ENCODE results near the gene ITM2C. TPM values are rescaled to one million over a fixed set of nuclear protein-coding genes. Genes with fewer than 3 reads are reported as not detected.

ITM2C gene
- total RNA-seq, 1 donor from 2014 or later = 18.4 TPM

- DNase-seq (ENCODE audit: low spot score) = peak; percentile 51
Measured at GRCh38 chr2:230902180-230902899, 37.6 kb downstream of the ITM2C start.

DNA sequence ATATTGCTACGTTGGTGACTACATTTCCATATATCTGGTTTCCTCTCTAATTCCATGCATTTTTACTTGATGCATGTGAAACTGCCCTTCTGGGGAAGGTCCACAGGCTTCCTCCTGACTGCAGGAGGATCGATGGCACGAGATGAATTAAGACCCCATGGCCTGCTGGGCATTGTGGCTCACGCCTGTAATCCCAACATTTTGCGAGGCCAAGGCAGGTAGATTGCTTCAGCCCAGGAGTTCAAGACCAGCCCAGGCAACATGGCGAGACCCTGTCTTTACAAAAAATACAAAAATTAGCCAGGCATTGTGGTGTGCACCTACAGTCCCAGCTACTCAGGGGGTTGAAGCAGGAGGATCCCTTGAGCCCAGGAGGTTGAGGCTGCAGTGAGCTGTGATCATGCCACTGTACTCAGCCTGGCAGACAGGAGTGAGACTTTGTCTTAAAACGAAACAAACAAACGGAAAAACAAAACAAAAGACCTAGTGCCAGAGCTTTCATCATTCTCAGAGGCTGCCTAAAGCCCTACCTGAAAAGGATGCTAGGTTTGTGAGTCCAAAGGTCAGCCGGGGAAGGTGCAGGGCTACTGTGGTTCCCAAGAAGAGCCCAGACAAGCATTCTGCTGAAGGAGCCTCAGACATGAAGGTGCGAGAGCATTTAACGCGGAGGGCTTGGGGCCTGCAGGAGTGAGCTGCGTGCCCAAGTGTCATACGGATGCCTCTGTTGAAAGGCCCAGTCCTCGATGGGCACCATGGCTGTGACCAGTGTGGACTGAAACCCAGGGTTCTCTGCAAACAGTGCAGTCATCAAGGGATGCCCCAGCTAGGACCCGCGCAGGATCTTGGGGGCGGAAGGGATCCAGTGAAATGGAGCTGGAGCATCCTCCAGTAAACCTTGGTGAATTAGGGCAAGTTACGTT is 38.7 kb downstream of the ITM2C start:
- intact Hi-C loops (cut with DNase I) = loop anchor here (5.0 kb wide), 1 partner anchor 84 kb away; no protein-coding TSS in a partner anchor
- peak; percentile 31 for DNase-seq (ENCODE audit: low spot score)

More at GRCh38 chr2:230902180-230902899, 37.6 kb downstream of the ITM2C start:
- intact Hi-C loops (cut with DNase I) = loop anchor here (5.0 kb wide), 1 partner anchor 85 kb away; no protein-coding TSS in a partner anchor

- intact Hi-C loops (cut with DNase I) = loop anchor here (5.0 kb wide), 1 partner anchor 82 kb away; no protein-coding TSS in a partner anchor
- peak; percentile 44 for DNase-seq (ENCODE audit: low spot score)
Measured at GRCh38 chr2:230904856-230905447, 40.2 kb downstream of the ITM2C start.

- intact Hi-C loops (cut with DNase I) = no loop called here
- DNase-seq (ENCODE audit: low spot score) = peak; percentile 66
Measured at GRCh38 chr2:230905448-230906421, 41.0 kb downstream of the ITM2C start.

DNA sequence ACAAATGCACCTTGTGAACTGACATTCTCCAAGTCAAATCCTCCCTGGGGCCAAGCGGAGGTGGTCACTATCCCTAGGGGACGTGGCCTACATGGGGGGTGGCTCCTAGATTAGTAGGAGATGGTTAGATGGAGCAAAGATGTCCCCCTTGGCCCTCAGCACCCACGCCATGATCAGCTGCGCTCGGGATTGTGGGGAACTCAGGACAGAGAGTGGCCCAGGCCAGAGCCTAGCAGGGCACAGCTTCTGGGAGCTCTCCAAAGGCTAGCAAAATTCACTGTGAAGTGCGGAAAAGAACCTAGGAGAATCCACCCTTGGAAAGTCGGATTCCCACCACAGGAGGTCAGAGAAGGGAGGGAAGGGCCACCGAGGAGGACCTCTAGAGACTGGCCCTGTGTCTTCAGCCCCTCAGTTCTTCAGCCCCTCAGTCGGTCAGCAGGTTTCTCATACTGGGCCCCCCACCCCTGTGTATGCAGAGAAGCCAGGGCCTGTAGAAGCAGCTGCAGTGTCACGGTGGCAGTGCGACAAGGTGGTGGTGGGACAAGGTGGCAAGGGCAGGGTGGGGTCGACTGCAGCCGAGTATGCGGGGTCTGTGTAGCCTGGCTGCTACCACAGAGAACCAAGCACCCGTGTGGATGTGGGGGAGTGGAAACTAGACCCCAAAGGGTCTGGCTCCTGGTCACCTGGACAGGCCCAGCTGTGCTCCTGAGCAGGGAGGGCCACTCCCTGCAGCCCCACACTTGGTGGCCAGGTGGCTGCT is 41.9 kb downstream of the ITM2C start:
- intact Hi-C loops (cut with DNase I) = no loop called here
- DNase-seq (ENCODE audit: low spot score) = peak; percentile 54

- DNase-seq (ENCODE audit: low spot score) = peak; percentile 35
- intact Hi-C loops (cut with DNase I) = no loop called here
Measured at GRCh38 chr2:230907361-230908091, 42.8 kb downstream of the ITM2C start.

- DNase-seq (ENCODE audit: low spot score) = peak; percentile 60
- intact Hi-C loops (cut with DNase I) = no loop called here
Measured at GRCh38 chr2:230908092-230908594, 43.4 kb downstream of the ITM2C start.

DNA sequence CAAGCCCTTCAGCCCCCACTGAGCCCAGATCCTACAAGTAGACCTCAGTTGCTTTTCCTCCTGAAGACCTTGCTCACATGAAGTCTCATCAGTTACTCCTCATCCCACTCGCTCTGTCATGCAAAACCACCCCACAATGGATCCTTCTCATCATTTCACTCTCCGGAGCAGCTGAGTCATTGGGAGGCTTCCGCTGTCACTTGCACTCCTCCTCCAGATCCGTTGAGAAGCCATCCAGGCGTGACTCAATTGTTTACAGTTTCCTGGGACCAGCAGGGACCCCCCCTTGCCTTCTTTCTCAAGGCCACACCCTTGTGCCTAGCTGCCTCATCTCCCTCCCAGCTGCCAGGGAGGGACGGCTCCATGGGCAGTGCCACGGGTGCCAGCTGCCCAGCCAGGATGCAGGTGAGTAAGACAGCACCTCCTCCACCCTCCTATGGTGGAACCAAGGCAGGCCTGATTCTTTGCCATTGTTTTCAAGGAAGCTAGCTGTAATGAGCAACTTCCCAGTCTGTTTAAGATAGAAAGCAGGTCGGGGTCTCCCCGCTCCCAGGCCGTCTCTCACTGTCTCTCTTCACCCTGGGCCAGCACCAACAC is 44.0 kb downstream of the ITM2C start:
- DNase-seq (ENCODE audit: low spot score) = peak; percentile 59

DNA sequence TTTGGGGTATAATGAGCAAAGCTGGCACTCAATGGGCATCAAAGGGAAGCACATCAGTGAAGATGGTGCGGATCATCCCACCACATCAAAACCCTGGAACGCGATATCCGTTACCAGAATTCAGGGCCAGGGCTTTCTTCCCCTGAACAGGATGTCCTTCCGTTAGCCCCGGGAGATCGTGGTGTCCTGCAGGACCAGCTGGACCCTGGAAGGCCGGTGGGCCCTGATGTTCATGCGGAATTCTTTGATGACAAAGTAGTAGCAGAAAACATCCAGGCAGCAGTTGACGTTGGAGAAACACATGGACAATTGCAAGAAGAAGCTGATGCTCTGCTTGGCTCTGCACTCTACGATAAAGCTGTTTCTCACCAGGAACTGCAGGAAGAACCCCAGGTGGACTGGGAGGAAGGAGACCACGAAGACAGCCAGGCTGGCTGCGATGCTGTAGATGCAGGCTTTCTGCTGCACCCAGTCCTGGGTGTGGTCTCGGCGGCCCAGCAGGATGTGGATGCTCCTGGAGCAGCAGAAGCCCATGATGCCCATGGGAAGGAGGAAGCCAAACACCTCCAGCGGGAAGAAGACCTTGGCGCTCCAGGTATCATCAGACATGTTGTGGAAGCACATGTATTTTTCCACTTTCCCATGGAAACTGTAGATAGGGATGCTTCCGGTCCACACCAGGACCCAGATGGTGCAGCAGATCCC is 45.3 kb downstream of the ITM2C start:
- intact Hi-C loops (cut with DNase I) = loop anchor here (5.0 kb wide), 1 partner anchor 58 kb away; no protein-coding TSS in a partner anchor
- DNase-seq (ENCODE audit: low spot score) = peak; percentile 65

More for the DNA sequence above, 44.0 kb downstream of the ITM2C start:
- intact Hi-C loops (cut with DNase I) = no loop called here

- no peak for DNase-seq (ENCODE audit: low spot score)
- intact Hi-C loops (cut with DNase I) = loop anchor here (5.0 kb wide), 1 partner anchor 58 kb away; no protein-coding TSS in a partner anchor
Measured at GRCh38 chr2:230910546-230911177, 45.9 kb downstream of the ITM2C start.

GRCh38 chr2:230912046-230912445 is 47.3 kb downstream of the ITM2C start:
- intact Hi-C loops (cut with DNase I) = loop anchor here (5.0 kb wide), 1 partner anchor 60 kb away; no protein-coding TSS in a partner anchor
- peak; percentile 33 for DNase-seq (ENCODE audit: low spot score)

GRCh38 chr2:230912724-230913123 is 48.0 kb downstream of the ITM2C start:
- intact Hi-C loops (cut with DNase I) = loop anchor here (5.0 kb wide), 1 partner anchor 60 kb away; no protein-coding TSS in a partner anchor
- DNase-seq (ENCODE audit: low spot score) = no peak

DNA sequence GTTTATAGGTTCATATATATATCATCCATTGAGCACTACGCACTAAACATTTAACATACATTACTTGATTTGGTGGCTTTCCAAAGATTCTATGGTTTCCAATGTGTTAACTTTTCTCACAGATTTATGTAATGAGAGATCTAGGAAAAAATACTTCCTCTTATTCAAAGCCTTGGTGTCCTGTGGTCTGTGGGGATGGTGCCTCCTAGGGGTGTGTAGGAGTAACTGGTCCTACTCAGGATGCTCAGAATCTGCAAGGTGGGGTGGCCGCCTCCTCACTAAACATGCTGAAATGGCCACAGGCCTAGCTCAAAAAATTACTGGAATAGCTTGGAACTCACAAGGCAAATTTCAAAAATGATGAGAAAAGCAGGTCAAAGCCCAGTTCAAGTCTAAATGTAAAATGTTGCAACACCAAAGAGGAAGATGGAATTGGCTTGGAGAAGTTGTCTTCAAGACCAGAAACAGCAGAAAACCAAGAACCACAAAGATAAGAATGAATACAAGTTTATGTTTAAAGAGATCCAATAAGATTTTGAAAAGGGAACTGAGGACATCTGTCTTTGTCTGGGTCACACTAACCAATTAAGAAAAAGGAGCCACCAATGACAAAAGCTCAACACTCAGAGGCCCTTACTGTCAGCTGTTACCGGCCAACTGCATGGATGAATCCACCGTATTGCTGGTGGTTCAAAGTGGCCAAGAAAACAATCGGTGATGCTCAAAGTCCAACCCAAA is 48.8 kb downstream of the ITM2C start:
- intact Hi-C loops (cut with DNase I) = loop anchor here (5.0 kb wide), 1 partner anchor 61 kb away; no protein-coding TSS in a partner anchor
- peak; percentile 39 for DNase-seq (ENCODE audit: low spot score)

DNA sequence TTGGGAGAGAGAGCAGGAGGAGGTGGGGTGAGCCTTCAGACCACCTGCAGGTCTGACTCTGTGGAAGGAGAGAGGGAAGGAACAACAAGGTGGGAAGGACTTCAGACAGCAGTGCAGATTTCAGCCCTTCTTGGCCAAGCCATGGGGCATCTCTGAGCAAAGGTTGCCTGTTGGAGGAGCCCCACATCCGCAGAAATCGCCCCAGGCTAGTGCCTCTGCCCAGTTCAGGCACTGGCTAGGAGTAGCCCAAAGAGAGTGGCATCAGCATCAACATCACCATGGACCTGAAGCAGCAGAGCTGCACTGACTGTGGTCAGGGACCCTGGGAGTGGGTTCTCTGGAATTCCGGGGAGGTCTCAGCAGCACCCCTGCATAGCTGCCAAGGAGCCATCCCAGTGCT is 50.1 kb downstream of the ITM2C start:
- peak; percentile 61 for DNase-seq (ENCODE audit: low spot score)
- intact Hi-C loops (cut with DNase I) = loop anchor here (5.0 kb wide), 1 partner anchor 63 kb away; no protein-coding TSS in a partner anchor

DNA sequence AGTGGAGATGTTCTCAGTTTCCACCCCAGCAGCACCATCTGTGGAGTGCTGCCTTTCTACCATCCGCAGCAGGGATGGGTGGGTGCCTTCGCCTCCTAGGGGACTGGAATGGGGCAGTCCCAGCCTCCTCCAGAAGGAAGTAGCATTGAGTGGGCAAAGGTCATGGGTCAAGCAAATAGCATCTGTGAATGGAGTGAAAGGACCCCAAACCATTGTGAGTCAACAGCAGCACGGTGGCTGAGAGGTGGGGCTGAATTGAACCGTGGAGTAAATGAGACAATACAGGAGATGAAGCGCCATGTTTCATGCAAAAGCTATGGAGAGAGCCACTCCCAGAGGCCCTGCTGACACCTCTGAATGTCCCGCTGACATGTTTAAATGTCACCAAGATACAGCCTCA is 50.6 kb downstream of the ITM2C start:
- intact Hi-C loops (cut with DNase I) = no loop called here
- no peak for DNase-seq (ENCODE audit: low spot score)
